Islet precursor cell (in vitro differentiated cells): Measurements from ENCODE around the gene ITGB5.
A peak's percentile ranks its signal among the peaks of the same experiment; 100 is the strongest.

Experiments
- DNase-seq: peaks from one replicate; pipeline ENCODE4 v3.0.0-alpha.2; 2018

ITGB5 gene

GRCh38 chr3:124887177-124887931 is at the start of gene ITGB5:
ITGB5 (minus strand) TSS chr3:124887365; CDS start chr3:124887000, 365 bp downstream.
- peak; percentile 93 for DNase-seq

- no peak for DNase-seq
These were observed 48.8 kb upstream of the ITGB5 start for GRCh38 chr3:124935794-124936542.

DNA sequence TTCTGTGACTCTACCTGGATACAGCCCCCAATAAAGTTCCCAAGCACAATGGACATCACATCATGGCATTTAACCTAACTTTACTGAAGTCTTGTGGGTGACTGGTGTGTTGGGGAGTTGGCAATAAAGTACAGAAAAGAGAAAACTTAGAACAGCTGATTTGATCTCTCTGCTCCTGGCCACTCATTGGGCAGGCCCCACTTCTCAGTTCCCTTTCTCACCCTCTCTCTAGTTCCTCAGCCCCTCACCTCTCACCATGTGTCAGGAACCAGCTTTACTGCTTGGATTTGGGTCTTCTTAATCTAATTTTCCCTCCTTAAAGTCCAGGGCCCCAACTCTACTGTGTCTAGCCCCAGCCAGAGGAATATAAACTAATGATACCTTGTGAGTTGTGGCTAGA is 48.1 kb upstream of the ITGB5 start:
- no peak for DNase-seq

DNA sequence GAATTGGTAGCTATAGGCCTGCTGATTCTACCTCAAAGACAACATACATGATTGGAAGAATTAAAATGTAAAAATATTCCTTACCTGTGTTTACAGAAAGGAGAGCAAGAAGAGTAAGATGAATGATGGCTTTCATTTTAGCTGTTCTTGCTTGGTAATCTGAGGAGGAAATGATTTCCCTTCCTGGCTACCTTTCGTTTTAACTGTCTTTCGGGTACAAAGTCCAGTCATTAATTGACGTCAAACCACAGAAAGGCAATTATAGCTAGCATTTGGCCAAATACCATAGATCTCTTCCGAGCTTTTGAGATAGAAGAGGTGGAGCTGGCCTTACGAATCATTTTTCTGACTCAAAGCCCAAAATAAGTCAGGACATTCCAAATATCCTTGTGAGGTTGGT is 47.4 kb upstream of the ITGB5 start, which contains the start of gene MUC13:
TSS of gene MUC13 (minus strand) at position 175 of the 400 bp plus-strand sequence. CDS start at position 136, 39 bp downstream.
- DNase-seq, result no peak

- peak; percentile 70 for DNase-seq
These were observed 41.4 kb upstream of the ITGB5 start for GRCh38 chr3:124928333-124929202.

GRCh38 chr3:124927574-124928045 is 40.4 kb upstream of the ITGB5 start:
- DNase-seq, result no peak

DNA sequence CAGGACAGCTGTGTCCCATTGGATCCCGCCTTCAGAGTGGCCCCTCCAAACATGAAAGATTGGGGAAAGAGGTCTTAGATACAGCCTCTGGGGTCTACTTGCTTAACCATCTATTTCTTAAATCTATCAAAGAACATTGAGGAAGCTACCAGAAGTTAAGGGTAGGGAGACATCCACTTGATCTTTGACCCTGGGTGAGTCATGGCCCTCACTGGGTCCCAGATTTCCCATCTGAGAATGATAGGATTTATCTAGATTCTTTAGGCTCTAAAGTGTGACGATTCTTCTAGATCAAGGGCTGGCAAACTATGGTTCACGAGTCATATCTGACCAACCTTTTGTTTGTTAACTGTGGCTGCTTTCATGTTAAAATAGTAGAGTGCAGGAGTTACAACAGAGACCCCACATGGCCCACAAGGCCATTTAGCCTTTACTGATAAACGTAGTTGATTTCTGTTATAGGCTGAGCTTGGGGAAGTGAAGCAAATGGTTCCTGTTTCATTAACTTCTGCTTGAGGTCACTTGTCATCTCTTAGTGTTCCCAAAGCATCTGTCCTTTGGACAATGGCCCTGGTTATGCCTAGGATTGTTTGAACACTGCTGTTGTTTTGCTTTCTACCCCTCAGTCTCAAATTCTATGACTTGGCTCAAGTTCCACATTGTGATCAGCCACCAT is 39.4 kb upstream of the ITGB5 start:
- DNase-seq, result no peak

- no peak for DNase-seq
These were observed 37.6 kb upstream of the ITGB5 start for GRCh38 chr3:124924741-124925140.

- no peak for DNase-seq
These were observed 36.7 kb upstream of the ITGB5 start for GRCh38 chr3:124923833-124924232.

GRCh38 chr3:124920718-124921117 is 33.6 kb upstream of the ITGB5 start:
- no peak for DNase-seq

DNA sequence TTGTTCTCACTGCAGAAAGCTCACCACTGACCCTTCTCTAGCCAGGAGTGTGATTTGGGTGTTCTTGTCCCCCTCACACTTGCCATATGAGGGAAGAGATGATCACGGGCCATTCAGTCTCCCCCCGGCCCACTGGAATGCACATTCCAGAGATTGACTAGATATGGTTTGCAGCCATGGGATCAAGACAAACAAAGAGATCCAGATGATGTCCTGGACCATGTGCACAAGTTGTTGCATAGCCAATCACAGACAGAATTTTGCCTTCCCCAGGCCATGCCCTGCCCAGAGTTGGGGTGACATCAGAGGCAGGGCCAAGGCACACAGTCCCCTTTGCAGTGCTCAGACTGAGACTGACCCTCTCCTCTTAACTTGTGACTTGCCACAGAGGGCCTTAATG is 32.6 kb upstream of the ITGB5 start:
- peak; percentile 82 for DNase-seq

- no peak for DNase-seq
These were observed 31.4 kb upstream of the ITGB5 start for GRCh38 chr3:124918524-124918923.

DNA sequence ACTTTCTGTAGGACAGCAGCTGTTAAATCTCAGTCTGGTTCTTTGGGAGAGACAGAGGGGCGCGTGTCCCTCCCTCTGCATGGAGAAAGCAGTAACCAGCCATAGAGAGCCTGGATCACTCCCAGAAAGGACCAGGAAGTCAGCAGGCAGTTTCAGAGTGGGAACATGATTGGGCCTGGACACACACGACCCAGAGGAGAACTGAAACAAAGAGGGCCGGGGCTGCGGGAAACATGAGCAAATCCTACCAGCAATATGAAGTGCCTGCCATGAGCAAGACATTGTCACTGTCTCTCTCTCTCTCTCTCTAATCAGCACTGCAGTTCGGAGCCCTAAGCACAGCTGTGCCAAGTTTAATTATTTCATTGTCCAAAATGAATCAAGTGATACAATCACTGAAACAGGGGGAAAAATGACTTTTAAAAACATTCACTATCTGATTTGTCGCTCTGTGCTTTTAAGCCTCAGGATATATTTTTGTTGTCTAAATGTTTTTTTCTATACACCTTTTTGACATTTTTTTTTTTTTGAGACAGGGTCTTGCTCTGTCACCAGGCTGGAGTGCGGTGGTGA is 29.8 kb upstream of the ITGB5 start:
- DNase-seq, result no peak

DNA sequence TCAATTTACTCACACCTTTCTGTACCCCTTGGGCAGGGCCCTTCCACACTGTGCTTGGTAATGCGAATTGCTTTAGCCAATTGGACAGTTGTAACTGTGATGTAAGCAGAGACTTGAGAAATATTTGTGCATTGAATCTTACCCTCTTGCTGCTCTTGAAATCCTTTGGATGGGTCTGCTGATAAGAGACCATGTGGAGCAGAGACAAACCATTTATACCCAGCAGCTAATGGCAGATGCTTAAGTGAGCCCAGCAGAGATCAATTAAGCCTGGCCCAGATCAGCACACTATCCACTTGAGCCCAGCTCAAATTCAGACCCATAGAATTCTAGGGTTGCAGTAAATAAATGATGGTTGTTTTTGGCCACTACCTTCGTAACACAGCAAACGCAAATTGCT is 28.1 kb upstream of the ITGB5 start:
- DNase-seq, result no peak

- peak; percentile 90 for DNase-seq
These were observed 20.8 kb upstream of the ITGB5 start for GRCh38 chr3:124907957-124908356.

GRCh38 chr3:124904835-124905492 is 17.8 kb upstream of the ITGB5 start:
- DNase-seq, result no peak

- no peak for DNase-seq
These were observed 17.0 kb upstream of the ITGB5 start for GRCh38 chr3:124903896-124904834.

DNA sequence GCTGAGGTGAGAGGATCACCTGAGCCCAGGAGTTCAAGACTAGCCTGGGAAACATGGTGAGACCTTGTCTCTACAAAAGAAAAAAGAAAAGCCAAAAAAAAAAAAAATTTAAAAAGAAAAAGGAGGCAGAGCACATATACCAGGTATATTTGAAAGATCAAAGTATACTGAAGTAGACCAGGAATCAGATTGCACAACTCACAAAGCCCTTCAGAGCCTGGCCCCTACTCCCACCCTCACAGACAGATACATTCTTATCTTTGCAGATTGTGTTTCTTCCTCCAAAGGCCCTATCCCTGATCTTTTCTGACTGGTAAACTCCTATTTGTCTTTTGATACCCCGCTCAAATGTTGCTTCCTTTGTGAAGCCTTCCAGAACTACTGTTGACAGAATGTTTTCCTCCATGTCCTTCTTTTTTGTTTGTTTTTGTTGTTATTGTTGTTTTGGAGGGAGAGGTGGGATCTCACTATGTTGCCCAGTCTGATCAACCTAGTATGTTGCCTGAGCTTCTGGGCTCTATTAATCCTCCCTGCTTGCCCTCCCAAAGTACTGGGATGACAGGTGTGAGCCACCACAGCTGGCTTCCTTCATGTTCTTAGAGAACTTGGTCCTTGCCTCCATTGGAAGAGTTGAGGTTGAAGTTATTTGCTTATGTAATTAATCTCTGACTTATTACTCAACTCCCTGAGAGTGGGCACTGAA is 9.8 kb upstream of the ITGB5 start:
- no peak for DNase-seq

- no peak for DNase-seq
These were observed 8.6 kb upstream of the ITGB5 start for GRCh38 chr3:124895756-124896155.

GRCh38 chr3:124893526-124893925 is 6.4 kb upstream of the ITGB5 start:
- DNase-seq, result no peak
